GM23248 (cell line): ENCODE measurements around the gene PLPP7.

ENCODE experiments used
- EZH2 ChIP-seq: fragments of 200-600 bp; sonication (generic); IDR thresholded peaks from 2 replicates; pipeline ENCODE4 v1.6.1; 2018; ENCODE audit warnings: antibody characterized with exemption, mild to moderate bottlenecking; ENCODE audit not compliant: insufficient read depth, poor library complexity, severe bottlenecking
- EZH2phosphoT487 ChIP-seq: fragments of 200-600 bp; sonication (generic); IDR thresholded peaks from 2 replicates; pipeline ENCODE4 v1.6.1; 2018; ENCODE audit warnings: antibody characterized with exemption, moderate library complexity, mild to moderate bottlenecking, low read depth; ENCODE audit not compliant: insufficient read depth

DNA sequence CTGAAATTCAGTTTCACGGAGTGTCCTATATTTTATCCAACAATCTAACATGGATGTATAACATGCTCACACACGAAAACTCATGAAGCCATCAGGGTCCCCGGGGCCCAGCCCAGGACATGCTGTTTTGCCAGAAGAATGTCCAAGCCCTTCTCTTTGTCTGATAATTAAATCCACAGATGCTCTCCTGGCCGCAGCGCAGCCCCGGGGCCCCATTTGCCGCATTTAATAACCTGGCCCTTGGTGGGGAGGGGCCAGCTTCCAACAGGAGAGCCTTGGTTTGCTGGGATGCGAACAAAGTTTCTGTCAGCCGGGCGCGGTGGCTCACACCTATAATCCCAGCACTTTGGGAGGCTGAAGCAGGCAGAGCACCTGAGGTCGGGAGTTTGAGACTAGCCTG is 30.0 kb downstream of the PLPP7 start:
- TF ChIP-seq EZH2 (no peak), EZH2phosphoT487 (no peak)
